ENCODE data around the gene POU6F2.

- no peak for TF ChIP-seq POLR2A (IDR thresholded peaks at IDR 0.05)
- TF ChIP-seq CTCF (IDR thresholded peaks at IDR 0.05): no peak
Measured at GRCh38 chr7:39304668-39305405, 327.1 kb downstream of the POU6F2 start.

All from right lobe of liver (tissue), 4 donors.